ENCODE results near the gene MICAL2. TPM values are rescaled to one million over a fixed set of nuclear protein-coding genes. Genes with fewer than 3 reads are reported as not detected.

Gene MICAL2
- total RNA-seq, 1 donor from 2014 or later: 367 TPM

- DNase-seq (ENCODE audit: low read depth): no peak
- TF ChIP-seq, protein P1, sequence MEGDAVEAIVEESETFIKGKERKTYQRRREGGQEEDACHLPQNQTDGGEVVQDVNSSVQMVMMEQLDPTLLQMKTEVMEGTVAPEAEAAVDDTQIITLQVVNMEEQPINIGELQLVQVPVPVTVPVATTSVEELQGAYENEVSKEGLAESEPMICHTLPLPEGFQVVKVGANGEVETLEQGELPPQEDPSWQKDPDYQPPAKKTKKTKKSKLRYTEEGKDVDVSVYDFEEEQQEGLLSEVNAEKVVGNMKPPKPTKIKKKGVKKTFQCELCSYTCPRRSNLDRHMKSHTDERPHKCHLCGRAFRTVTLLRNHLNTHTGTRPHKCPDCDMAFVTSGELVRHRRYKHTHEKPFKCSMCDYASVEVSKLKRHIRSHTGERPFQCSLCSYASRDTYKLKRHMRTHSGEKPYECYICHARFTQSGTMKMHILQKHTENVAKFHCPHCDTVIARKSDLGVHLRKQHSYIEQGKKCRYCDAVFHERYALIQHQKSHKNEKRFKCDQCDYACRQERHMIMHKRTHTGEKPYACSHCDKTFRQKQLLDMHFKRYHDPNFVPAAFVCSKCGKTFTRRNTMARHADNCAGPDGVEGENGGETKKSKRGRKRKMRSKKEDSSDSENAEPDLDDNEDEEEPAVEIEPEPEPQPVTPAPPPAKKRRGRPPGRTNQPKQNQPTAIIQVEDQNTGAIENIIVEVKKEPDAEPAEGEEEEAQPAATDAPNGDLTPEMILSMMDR (IDR thresholded peaks at IDR 0.05; ENCODE audit: insufficient read depth, low read length, poor library complexity, severe bottlenecking): no peak
- no peaks in the 10 kb centered on the region for H3K27me3 ChIP-seq (ENCODE audit: control insufficient read depth, insufficient read depth, low read length)
- H3K36me3 ChIP-seq (ENCODE audit: control insufficient read depth, insufficient read depth, low read length): peaks cover 11% of the 10 kb centered on the region
- no peak overlapping the region for H3K4me3 ChIP-seq (ENCODE audit: low read depth, low read length)
Observed at GRCh38 chr11:12223771-12224536, 113.6 kb downstream of the MICAL2 start.

DNA sequence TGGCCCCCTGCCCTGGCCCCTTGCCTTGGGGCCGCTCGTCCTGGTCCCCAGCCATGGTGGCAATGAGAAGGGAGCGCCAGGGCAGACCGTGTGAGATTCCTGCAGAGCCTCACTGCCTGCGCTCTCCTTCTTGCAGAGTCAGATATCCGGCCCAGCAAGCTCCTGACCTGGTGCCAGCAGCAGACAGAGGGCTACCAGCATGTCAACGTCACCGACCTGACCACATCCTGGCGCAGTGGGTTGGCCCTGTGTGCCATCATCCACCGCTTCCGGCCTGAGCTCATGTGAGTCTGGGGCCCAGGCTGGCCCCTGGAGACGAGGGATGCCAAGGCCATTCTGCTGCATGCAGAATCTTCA is 114.1 kb downstream of the MICAL2 start:
- H3K27me3 ChIP-seq (ENCODE audit: control insufficient read depth, insufficient read depth, low read length): no peaks in the 10 kb centered on the region
- DNase-seq (ENCODE audit: low read depth): no peak
- H3K4me3 ChIP-seq (ENCODE audit: low read depth, low read length): no peak overlapping the region
- peaks cover 11% of the 10 kb centered on the region for H3K36me3 ChIP-seq (ENCODE audit: control insufficient read depth, insufficient read depth, low read length)
- TF ChIP-seq, protein P1 (IDR thresholded peaks at IDR 0.05; ENCODE audit: insufficient read depth, low read length, poor library complexity, severe bottlenecking): no peak

GRCh38 chr11:12225046-12225739 is 114.8 kb downstream of the MICAL2 start:
- peaks cover 10% of the 10 kb centered on the region for H3K36me3 ChIP-seq (ENCODE audit: control insufficient read depth, insufficient read depth, low read length)

GRCh38 chr11:12226093-12226492 is 115.7 kb downstream of the MICAL2 start:
- no peak overlapping the region for H3K4me3 ChIP-seq (ENCODE audit: low read depth, low read length)
- no peaks in the 10 kb centered on the region for H3K27me3 ChIP-seq (ENCODE audit: control insufficient read depth, insufficient read depth, low read length)
- H3K36me3 ChIP-seq (ENCODE audit: control insufficient read depth, insufficient read depth, low read length): peaks cover 10% of the 10 kb centered on the region
- TF ChIP-seq, protein P1 (IDR thresholded peaks at IDR 0.05; ENCODE audit: insufficient read depth, low read length, poor library complexity, severe bottlenecking): no peak
- no peak for DNase-seq (ENCODE audit: low read depth)

More at GRCh38 chr11:12225046-12225739, 114.8 kb downstream of the MICAL2 start:
- Histone ChIP-seq H3K27me3 (ENCODE audit: control insufficient read depth, insufficient read depth, low read length) (no peaks in the 10 kb centered on the region), H3K4me3 (ENCODE audit: low read depth, low read length) (no peak overlapping the region)
- no peak for DNase-seq (ENCODE audit: low read depth)
- TF ChIP-seq, protein P1 (IDR thresholded peaks at IDR 0.05; ENCODE audit: insufficient read depth, low read length, poor library complexity, severe bottlenecking): no peak

- H3K4me3 ChIP-seq (ENCODE audit: low read depth, low read length): no peak overlapping the region
- DNase-seq (ENCODE audit: low read depth): no peak
- H3K27me3 ChIP-seq (ENCODE audit: control insufficient read depth, insufficient read depth, low read length): no peaks in the 10 kb centered on the region
- TF ChIP-seq, protein P1 (IDR thresholded peaks at IDR 0.05; ENCODE audit: insufficient read depth, low read length, poor library complexity, severe bottlenecking): no peak
- peaks cover 8% of the 10 kb centered on the region for H3K36me3 ChIP-seq (ENCODE audit: control insufficient read depth, insufficient read depth, low read length)
Observed at GRCh38 chr11:12229450-12230229, 119.2 kb downstream of the MICAL2 start.
